Measurements from ENCODE around the gene H1-8. TPM values are rescaled to one million over a fixed set of nuclear protein-coding genes. Genes with fewer than 3 reads are reported as not detected.

Gene H1-8
- total RNA-seq, 4 donors from 2014 or later, result not detected

DNA sequence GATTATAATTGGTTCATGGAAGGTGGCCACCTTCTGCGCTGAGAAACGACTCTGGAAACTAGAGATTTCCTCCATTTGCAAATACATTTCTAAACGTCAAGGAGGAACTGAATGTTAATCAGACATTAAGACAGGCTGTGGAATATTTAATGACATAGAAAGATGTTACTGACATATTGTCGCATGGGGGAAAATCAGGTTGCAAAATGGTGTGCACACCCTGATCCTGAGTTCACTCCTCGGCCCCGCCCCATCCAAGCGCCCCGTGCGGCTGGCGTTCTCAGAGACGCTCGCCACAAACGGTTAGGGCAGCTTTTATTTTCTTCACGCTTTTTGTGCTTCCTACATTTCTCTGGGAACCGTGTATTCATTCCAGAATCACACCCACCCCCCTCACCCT, 10.7 kb downstream of the H1-8 start:
- TF ChIP-seq, protein P1, sequence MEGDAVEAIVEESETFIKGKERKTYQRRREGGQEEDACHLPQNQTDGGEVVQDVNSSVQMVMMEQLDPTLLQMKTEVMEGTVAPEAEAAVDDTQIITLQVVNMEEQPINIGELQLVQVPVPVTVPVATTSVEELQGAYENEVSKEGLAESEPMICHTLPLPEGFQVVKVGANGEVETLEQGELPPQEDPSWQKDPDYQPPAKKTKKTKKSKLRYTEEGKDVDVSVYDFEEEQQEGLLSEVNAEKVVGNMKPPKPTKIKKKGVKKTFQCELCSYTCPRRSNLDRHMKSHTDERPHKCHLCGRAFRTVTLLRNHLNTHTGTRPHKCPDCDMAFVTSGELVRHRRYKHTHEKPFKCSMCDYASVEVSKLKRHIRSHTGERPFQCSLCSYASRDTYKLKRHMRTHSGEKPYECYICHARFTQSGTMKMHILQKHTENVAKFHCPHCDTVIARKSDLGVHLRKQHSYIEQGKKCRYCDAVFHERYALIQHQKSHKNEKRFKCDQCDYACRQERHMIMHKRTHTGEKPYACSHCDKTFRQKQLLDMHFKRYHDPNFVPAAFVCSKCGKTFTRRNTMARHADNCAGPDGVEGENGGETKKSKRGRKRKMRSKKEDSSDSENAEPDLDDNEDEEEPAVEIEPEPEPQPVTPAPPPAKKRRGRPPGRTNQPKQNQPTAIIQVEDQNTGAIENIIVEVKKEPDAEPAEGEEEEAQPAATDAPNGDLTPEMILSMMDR (IDR thresholded peaks at IDR 0.05; ENCODE audit: low read depth), result no peak

DNA sequence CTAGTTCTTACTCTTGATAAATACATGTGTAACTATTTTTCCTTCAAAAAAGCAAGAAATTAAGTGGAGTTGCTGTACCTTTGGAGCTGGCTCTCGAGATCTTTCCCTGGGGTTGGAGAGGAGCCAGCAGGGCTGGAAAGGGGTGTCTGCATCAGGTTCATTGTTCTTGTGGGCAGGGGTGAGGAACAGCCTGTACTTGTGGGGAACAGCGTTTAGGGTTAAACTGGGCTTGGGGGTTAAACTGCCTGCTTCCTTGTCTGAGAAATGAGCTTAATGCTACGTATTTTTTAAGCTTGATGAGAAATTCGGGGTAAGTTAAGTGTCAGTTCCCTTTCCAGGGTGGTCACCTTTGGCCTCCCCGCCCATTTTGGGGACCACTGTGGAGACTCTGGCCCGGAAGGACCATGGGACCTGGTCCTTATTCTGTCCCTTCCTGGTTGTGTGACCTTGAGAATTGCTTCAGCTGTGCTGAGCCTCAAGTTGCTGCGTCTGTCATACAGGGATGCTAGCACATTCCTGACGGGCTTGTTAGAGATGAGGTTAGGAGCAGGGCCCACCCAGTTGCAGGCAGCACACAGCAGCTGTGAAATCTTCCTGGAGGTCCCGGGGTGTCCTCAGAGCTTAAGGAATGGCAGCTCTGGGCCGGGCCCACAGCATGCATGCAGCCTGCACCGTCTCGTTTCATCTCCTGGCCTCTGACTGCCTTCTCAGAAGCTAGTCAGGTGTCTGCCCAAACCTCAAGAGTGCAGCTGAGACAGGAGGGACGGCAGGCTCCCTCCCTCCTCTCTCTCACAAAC, 11.6 kb downstream of the H1-8 start:
- TF ChIP-seq, protein P1 (IDR thresholded peaks at IDR 0.05; ENCODE audit: low read depth), result no peak

DNA sequence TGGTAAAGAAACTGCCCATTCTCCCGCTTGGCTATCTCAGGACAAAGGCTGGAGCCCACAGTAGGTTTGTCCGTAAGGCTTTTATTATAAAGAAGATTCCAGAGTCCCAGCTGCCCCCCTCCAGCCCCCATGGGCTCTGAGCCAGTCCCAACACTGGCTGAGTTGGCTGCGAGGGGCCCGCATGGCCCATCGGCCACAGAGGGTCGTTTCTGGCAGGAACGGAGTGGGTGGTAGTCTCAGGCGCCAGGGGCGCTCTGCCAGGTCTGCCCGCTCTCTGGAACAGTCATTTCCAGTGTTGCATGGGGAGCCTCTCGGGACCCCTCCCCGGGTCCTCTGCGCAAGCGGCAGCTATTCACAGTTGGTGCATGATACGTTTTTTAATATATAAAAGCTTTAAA, 12.2 kb downstream of the H1-8 start:
- TF ChIP-seq, protein P1 (IDR thresholded peaks at IDR 0.05; ENCODE audit: low read depth), result no peak

DNA sequence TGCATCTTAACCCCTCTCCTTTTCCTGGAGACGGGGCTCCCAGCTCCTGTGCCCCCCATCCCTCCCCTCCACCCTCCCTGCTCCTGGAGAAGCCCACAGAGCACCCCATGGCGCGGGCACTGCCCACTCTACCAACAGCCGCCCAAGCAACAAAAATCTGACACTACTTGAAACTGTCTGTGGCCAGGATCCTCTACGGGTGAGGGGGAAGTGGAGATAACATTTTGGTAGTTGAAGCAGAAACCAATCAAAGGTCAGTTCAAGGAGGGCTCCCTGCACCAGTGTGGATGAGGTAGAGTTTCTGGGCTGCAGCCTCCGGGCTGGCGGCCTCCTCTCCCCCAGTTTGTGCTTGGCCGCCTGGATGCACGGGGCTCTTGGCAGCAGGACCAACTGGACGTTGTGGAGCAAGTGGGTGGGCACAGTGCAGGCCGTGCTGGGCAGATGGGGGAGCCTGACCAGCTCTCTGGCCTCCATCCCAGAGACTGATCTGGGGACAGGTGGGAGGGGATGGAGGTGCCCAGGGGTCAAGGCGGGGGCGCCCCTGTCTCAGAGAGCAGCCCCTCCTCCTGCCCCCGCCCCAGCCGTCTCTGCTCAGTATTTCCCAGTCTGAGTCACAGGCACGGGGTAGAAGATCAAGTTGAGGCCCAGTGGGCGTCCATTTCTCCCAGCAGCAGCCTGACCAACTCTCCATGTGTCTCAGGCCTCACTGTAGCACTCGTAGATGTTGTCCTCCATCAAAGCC, 12.8 kb downstream of the H1-8 start:
- TF ChIP-seq, protein P1 (IDR thresholded peaks at IDR 0.05; ENCODE audit: low read depth), result no peak

DNA sequence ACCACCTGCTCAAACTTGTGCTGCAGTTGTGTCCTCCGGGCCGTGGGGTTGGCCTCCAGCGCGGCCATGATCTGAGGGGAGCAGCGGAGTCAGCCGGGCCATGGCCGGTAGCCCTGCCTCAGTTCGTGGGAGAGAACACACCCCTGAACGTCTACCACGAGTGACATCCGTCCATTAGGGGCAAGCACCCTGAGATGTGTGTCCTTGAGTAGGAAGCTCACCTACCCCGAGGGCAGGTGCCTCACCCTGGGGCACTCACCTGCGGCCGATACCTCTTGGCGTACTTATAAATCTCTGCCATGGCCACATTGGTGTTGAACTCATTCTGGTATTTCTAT, 13.4 kb downstream of the H1-8 start:
- TF ChIP-seq, protein P1 (IDR thresholded peaks at IDR 0.05; ENCODE audit: low read depth), result no peak

DNA sequence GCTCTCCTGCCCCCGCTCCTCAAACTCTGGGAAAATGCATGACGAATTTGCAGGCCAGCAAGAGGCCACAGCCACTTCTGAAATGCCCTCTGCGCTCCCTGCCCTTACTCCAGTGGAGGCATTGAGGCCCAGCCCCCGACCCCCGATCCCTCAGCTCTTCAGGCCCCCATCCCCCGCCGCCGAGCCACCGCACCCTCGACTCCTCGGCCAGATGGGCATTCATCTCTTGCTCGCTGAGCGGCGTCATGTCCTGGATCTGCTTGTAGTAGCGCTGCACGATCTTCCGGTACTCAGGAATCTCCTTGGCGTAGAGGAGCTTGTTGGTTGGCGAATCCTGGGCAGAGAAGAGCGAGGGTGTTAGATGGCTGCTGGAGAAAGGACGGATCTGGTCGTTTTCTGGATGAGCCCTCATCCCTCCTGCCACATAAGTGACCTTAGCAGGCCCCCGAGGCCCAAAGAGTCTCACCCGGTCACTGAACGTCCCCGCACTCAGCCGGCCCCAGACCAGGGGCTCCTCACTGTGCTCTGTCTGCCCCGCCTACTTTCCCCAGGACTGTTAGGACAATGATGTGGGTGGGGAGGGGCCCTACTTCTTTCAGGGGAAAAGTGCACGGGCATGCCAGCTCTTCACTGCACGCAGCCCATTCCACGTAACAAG, 14.0 kb downstream of the H1-8 start:
- TF ChIP-seq, protein P1 (IDR thresholded peaks at IDR 0.05; ENCODE audit: low read depth), result no peak

DNA sequence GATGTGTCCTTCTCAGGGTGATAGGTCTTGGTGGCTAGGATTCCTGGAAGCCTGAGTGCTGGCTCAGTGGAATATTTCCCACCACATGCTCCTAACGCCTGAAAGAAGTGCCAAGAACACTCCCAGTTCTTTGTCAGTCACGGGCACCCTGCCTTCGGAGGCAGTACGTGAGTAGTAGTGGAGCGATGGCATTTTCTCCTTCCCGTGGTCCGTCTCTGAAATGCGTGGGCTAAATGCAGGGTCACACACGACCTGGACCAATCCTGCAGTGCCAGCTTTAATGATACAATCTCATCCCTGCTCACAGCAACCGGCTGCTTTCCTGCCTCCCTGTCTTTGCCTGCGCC, 14.5 kb downstream of the H1-8 start:
- TF ChIP-seq, protein P1 (IDR thresholded peaks at IDR 0.05; ENCODE audit: low read depth), result no peak
